ENCODE data around the gene DPY19L1. TPM values are rescaled to one million over a fixed set of nuclear protein-coding genes. Genes with fewer than 3 reads are reported as not detected.
"Not testable (repeated sequence)": the region's sequence is repeated elsewhere in the genome, so short reads cannot be mapped to it uniquely, and the experiment has no call there.

The DPY19L1 gene
- total RNA-seq, 1 experiment from 2014 or later = 10.7 TPM

- Histone ChIP-seq H3K9me2 (replicated peaks; ENCODE audit: low read length) (no peaks in the 10 kb centered on the region), H3K36me3 (ENCODE audit: low read depth, low read length) (no peaks in the 10 kb centered on the region), H3K4me2 (ENCODE audit: low read length) (no peak overlapping the region), H3K27me3 (ENCODE audit: low read length) (no peaks in the 10 kb centered on the region), H4K20me1 (ENCODE audit: low read length) (no peaks in the 10 kb centered on the region), H3F3A (ENCODE audit: low read length, unreplicated experiment) (no peaks in the 10 kb centered on the region), H2AFZ (ENCODE audit: low read length) (no peak overlapping the region), H3K9me3 (ENCODE audit: low read length) (no peaks in the 10 kb centered on the region), H3K9ac (ENCODE audit: low read length) (no peak overlapping the region), H3K4me1 (ENCODE audit: insufficient read depth, low read length) (no peaks in the 10 kb centered on the region), H3K4me3 (ENCODE audit: low read length) (no peak overlapping the region), H3K79me2 (ENCODE audit: low read length) (no peaks in the 10 kb centered on the region), H3K27ac (ENCODE audit: low read length) (no peak overlapping the region)
- ATAC-seq (no peak), DNase-seq (no peak)
- no TSS peak for BruUV-seq (replicated peaks)
- CTCF ChIA-PET = no interaction called here
- intact Hi-C loops (cut with micrococcal nuclease) = no loop called here
- POLR2A ChIA-PET (ENCODE audit: unreplicated experiment) = no interaction called here
- TF ChIP-seq EZH2phosphoT487 (IDR thresholded peaks at IDR 0.05; ENCODE audit: borderline replicate concordance, low read length) (no peak), EZH2 (IDR thresholded peaks at IDR 0.05; ENCODE audit: low read length, unreplicated experiment) (no peak), CTCF (conservative IDR thresholded peaks at IDR 0.05; ENCODE audit: low read depth, low read length) (no peak)
Measured at GRCh38 chr7:34904987-34905386, 132.3 kb downstream of the DPY19L1 start.

GRCh38 chr7:34903921-34904320, 133.4 kb downstream of the DPY19L1 start:
- DNase-seq; H3K9me2 ChIP-seq (replicated peaks; ENCODE audit: low read length); CTCF ChIA-PET; intact Hi-C loops (cut with micrococcal nuclease); H3K4me1 ChIP-seq (ENCODE audit: insufficient read depth, low read length); H3K4me3 ChIP-seq (ENCODE audit: low read length); H3K27ac ChIP-seq (ENCODE audit: low read length); H2AFZ ChIP-seq (ENCODE audit: low read length); H3K79me2 ChIP-seq (ENCODE audit: low read length); ATAC-seq; H3K4me2 ChIP-seq (ENCODE audit: low read length); H3F3A ChIP-seq (ENCODE audit: low read length, unreplicated experiment); H4K20me1 ChIP-seq (ENCODE audit: low read length); H3K36me3 ChIP-seq (ENCODE audit: low read depth, low read length); POLR2A ChIA-PET (ENCODE audit: unreplicated experiment); H3K9ac ChIP-seq (ENCODE audit: low read length); BruUV-seq (replicated peaks); H3K9me3 ChIP-seq (ENCODE audit: low read length); H3K27me3 ChIP-seq (ENCODE audit: low read length): not testable (repeated sequence)

GRCh38 chr7:34902182-34902581, 135.1 kb downstream of the DPY19L1 start:
- TF ChIP-seq CTCF (conservative IDR thresholded peaks at IDR 0.05; ENCODE audit: low read depth, low read length) (no peak), EZH2 (IDR thresholded peaks at IDR 0.05; ENCODE audit: low read length, unreplicated experiment) (no peak), EZH2phosphoT487 (IDR thresholded peaks at IDR 0.05; ENCODE audit: borderline replicate concordance, low read length) (no peak)
- intact Hi-C loops (cut with micrococcal nuclease) = no loop called here
- Histone ChIP-seq H3K9me2 (replicated peaks; ENCODE audit: low read length) (no peaks in the 10 kb centered on the region), H2AFZ (ENCODE audit: low read length) (no peak overlapping the region), H3F3A (ENCODE audit: low read length, unreplicated experiment) (no peaks in the 10 kb centered on the region), H4K20me1 (ENCODE audit: low read length) (no peaks in the 10 kb centered on the region), H3K79me2 (ENCODE audit: low read length) (no peaks in the 10 kb centered on the region), H3K9ac (ENCODE audit: low read length) (no peak overlapping the region), H3K27ac (ENCODE audit: low read length) (no peak overlapping the region), H3K9me3 (ENCODE audit: low read length) (no peaks in the 10 kb centered on the region), H3K36me3 (ENCODE audit: low read depth, low read length) (no peaks in the 10 kb centered on the region), H3K4me1 (ENCODE audit: insufficient read depth, low read length) (no peaks in the 10 kb centered on the region), H3K4me2 (ENCODE audit: low read length) (no peak overlapping the region), H3K4me3 (ENCODE audit: low read length) (no peak overlapping the region), H3K27me3 (ENCODE audit: low read length) (no peaks in the 10 kb centered on the region)
- POLR2A ChIA-PET (ENCODE audit: unreplicated experiment) = no interaction called here
- DNase-seq = no peak
- ATAC-seq = no peak
- CTCF ChIA-PET = no interaction called here
- BruUV-seq (replicated peaks) = no TSS peak
